Daoy (cell line): ENCODE results near the gene ADGRB3. TPM values are rescaled to one million over a fixed set of nuclear protein-coding genes. Genes with fewer than 3 reads are reported as not detected.

Experiments used
- DNase-seq: peaks from one replicate; pipeline ENCODE4 v3.0.0-alpha.2; 2015; ENCODE audit warnings: low read depth
- total RNA-seq: library from RNA; depleted of rRNA; stranded (reverse); fragments of >200 nt; shearing (Covaris generic); gene quantifications from 2 replicates; pipeline ENCODE4 v1.2.3, GENCODE V29; 2014

ADGRB3 gene
- total RNA-seq, 1 experiment from 2014 or later, result under 0.01 TPM

DNA sequence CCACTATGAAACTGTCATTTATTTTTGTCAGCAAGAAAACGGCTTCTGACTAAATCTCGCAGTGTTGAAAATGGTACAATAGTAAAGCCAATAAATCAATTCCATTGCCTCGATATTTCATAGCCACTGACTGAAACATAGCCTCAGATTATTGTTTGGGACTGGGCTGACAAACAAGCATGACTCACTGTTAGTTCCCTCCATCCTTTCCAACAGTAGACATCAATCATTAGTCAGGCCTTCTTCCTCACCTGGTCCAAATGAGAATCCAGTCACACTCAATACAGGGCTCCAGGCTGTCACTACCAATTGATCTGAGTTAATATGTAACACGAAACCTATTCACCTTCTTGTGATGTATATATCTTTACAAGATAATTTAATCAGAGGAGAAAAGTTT, 66.1 kb downstream of the ADGRB3 start:
- no peak for DNase-seq

DNA sequence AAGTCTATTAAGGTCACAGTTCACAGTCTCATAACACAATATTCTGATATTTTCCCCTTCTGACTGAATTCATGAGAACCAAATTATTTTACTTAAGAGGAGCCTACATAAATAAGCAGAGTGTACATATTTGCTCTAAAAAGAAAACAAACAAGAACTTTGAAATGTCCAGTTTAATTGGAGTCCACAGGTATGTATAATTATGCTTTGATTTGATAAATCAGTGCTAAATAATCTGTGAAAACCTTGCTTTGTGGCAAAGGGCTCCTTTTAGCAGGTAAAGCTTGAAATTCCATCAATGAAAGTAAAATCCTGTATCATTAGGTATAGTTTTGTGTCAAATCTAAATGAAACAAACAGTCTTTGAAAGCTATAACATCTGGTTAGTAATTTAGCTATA, 69.4 kb downstream of the ADGRB3 start:
- no peak for DNase-seq

GRCh38 chr6:68709091-68709490, 74.0 kb downstream of the ADGRB3 start:
- DNase-seq, result no peak

GRCh38 chr6:68709882-68710281, 74.8 kb downstream of the ADGRB3 start:
- no peak for DNase-seq

- DNase-seq, result no peak
Observed at GRCh38 chr6:68710496-68710895, 75.4 kb downstream of the ADGRB3 start.

GRCh38 chr6:68710916-68711315, 75.8 kb downstream of the ADGRB3 start:
- DNase-seq, result no peak

GRCh38 chr6:68711386-68712000, 76.4 kb downstream of the ADGRB3 start:
- DNase-seq, result no peak

- no peak for DNase-seq
Observed at GRCh38 chr6:68716620-68717019, 81.5 kb downstream of the ADGRB3 start.

DNA sequence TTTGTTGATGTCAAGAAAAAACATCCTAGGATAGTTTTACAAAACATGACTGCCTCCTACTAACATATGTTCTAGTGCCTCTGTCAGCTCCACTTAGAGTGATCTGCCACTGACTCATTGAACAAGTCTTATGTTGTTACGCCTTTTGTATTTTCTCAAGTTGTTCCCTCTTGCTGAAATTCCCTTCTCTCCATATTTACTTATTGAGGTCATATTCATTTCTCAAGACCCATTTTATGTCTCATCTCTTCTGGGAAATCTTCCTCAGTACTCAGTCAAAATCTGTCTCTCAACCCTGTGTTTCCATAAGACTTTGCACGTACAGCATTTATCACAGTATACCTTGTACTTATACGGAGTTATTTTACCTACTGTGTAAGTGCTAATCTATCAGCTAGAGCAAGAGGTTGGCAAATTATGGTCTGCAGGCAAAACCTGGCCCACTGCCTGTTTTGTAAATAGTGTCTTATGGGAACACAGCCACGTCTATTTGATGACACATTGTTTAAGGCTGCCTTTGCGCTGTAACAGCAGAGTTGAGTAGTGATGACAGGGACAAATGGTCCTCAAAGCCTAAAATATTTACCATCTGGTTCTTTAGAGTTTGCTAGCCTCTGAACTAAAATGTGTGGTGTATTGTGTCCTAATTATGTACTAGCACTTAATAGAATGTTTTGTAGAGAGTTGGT, 83.4 kb downstream of the ADGRB3 start:
- no peak for DNase-seq

DNA sequence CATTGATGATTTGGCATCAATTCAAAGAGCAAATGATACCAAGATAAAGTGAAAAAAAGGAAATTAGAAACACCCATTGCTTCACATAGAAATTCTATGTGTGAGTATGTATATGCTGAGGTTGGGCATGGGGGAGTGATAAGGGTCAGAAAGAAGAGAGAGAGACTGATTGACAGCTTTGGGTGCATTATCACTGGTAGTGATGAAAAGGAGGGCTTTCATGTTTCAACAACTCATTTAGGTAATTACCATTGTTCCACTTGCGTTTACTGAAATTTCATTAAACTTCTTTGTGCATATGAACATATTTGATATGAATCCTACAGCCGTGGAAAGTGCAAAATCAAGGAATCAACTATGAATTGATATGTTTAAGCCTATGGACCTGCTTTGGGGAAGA, 84.7 kb downstream of the ADGRB3 start:
- DNase-seq, result no peak

- DNase-seq, result no peak
Observed at GRCh38 chr6:68722891-68723527, 87.9 kb downstream of the ADGRB3 start.

GRCh38 chr6:68724060-68724459, 89.0 kb downstream of the ADGRB3 start:
- no peak for DNase-seq

- DNase-seq, result no peak
Observed at GRCh38 chr6:68726337-68726736, 91.3 kb downstream of the ADGRB3 start.

DNA sequence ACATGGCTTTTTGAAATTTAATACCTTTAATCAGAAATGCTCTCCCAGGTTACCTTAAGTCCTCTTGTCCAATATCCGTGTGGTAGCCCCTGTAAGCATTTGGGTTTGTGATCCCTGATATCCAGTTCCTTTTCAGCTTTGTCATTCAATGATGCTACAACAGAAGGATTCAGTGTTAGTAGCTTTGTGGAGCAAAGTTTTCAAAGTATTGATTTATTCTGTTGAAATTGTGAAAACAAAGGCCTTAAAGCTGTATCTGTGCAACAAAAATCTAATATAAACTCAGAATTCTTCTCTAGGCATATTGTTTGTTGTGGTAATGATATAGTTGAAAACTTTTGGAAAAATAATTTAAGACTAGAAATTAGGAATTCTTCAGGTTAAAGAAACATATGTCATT, 91.9 kb downstream of the ADGRB3 start:
- no peak for DNase-seq

- no peak for DNase-seq
Observed at GRCh38 chr6:68727699-68728098, 92.6 kb downstream of the ADGRB3 start.

- no peak for DNase-seq
Observed at GRCh38 chr6:68728159-68728979, 93.3 kb downstream of the ADGRB3 start.

- DNase-seq, result no peak
Observed at GRCh38 chr6:68729377-68729903, 94.4 kb downstream of the ADGRB3 start.

DNA sequence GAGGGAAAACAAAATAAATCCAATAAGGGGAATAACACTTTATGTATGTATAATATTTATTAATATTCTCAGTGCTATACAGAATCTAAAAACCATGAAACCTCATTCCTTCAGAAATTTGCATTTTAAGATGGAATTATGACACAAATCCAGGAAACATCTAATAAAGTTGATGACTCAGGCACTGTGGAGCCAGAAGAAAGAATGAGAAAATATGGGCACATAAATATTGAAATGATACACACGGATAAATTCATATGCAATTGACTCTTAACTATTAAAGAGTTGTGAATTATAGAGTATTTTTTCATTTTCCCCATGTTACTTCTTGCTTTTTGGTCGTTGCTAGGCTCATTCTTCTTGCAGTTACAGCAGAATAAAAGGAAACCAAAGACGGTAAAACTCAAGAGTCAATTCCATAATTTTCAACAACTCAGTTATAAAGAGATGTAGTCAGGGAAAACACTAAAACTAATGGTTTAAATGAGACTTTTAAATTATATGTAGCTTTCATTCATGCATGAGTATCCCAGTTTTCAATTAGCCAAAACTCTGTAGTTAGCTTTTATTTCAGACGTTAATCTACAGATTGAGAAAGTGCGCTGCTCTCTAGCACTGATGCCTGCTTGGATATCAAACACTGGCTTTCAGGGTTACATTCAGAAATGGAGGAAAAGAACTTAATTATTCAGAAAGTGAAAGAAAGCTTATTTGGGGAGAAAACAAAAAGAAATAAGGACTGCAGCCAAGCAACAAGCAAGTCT, 95.4 kb downstream of the ADGRB3 start:
- DNase-seq, result no peak

GRCh38 chr6:68732423-68732822, 97.3 kb downstream of the ADGRB3 start:
- no peak for DNase-seq

DNA sequence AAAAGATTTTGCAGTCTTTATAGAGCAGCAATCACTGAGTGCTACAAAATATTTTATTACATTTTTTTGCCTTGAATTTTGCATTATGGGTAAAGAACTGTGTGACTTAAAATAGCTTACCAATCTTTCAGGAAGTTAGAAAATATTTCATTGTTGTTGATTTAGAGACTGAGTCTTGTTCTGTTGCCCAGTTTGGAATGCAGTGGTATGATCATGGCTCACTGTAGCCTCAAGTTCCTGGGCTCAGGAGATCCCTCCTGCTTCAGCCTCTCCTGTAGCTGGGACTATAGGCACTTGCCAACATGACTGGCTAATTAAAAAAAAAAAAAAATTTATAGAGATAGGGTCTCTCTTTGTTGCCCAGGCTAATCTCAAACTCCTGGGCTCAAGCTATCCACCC, 100.8 kb downstream of the ADGRB3 start:
- DNase-seq, result no peak

- DNase-seq, result no peak
Observed at GRCh38 chr6:68737061-68737460, 102.0 kb downstream of the ADGRB3 start.
